ENCODE results near the gene GRM6.

DNA sequence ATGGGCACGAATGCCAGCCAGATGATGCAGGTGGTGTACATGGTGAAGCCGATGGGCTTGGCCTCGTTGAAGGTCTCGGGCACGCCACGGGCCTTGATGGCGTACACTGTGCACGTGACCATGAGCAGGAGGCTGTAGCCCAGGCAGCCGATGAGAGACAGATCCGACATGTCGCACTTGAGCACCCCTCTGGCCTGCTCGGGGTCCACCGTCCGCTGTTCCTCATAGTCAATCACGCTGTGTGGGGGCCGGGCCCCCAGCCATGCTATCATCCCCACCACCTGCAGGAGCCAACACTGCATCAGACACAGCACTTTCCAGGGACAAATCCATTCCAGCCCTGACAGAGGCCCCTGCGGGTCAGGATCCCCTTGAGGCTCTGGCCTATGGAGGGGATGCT lies 12.2 kb downstream of the GRM6 start:
- TF ChIP-seq CTCF (conservative IDR thresholded peaks at IDR 0.05) = no peak
- no peak for TF ChIP-seq EZH2 (IDR thresholded peaks at IDR 0.05; ENCODE audit: low read depth)
